ENCODE results near the gene SOX5.

SOX5 gene

DNA sequence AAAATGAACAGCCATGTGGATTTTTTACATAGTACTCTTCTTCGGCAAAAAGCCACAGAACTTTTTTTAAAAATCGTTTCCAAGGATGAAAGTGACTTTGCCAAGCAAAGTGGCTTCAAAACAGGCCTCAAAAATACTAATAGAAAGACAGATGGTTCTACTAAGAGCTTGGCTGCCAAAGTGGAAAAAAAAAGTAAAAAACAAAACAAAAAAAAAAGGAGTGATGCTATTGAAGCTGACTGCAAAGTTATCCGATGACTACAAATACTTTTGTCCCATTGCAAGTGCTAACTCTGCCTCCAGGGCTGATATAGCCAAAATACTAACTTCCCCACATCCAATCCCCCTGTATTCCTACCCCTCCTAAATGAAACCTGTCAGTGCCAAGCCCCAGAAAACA, 277.6 kb downstream of the SOX5 start:
- DNase-seq, result no peak

DNA sequence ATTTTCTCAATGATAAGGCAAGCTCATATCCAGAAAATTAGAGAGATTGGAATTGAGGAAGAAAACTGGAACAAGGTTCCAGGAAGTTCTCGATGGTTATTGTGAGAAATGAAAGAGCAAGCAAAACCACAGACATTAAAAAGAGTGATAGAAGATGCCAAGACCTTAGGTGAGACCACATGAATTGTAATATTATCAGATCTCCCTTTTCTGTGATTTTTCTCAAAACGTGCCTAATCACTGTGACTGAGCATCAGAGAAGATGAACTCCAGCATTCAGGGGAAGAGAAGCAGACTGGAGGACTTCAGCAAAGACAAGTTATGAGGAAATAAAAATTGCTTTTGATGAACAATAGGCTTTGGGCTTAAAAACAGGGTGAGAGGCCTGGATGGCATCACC, 278.8 kb downstream of the SOX5 start:
- no peak for DNase-seq

DNA sequence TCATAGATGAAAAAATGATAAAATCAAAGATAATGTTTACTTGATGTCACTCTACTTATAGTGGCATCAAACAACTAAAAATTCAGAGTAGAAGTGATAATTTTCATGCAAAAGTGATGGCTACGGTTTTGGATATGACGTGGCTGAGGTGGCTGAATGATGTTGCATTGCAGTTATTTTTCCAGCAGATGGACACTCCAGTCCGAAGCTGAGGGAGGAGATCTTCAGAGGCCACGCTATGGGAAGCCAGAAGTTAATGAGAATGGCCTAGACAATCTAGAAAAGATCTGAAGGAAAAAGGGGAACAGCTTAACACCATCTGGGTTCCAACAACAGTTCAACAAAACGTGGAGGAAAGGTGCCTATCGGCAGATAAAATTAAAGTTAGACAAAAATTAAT, 279.8 kb downstream of the SOX5 start:
- no peak for DNase-seq

DNA sequence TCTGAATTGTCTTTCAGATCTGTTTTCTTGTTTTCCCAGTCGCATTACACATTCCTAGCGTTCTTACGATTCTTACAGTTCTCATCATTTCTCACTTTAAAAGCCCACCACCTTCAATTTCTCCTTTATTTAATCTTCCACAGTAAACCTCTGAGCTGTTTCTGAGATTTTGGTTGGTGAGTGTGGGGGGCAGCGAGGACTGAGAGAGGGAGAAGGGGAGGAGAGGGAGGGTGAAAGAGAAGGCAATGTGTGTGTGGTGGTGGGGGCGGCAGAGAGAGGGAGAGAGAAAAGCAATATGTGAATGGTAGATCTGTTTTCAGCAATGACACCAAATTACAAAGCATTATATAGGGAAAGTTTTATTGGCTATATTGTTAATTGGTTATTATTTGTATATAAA, 282.6 kb downstream of the SOX5 start:
- DNase-seq, result no peak

DNA sequence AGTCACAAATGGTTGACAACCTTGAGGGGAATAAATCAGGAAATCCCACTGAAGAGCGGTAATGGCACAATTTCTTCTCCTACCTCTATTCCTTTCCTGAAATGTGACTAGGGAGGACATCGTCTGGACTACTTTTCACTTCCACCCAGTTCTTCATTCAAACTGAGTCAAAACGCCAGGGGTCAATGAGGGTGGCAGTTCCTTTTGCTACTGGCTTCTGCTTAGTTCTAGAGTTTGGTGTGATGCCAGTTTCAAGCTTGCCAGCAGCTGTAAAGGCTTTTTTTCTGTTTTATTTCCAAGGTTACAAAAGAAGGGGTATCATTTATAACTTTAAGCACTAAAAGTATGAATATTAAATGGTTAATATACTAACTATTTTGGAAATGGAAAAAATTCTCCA, 286.5 kb downstream of the SOX5 start:
- DNase-seq, result no peak

DNA sequence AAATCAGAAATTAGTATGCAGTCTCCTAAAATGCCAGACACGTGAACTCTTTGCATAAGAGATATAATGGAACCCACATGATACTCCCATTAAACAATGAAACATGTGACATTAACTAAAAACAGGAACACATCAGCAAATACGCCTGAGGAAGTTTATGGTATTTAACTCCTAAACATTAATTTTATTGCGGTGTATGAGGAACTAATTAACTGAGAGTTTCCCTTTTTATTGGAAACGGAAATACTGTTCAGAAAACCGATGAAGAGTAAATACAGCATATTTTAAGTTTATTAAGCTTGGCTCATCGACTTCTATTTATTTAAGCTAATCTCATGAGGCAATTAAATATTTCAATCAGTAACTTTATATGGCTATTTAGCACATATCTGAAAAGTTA, 290.3 kb downstream of the SOX5 start:
- DNase-seq, result no peak

DNA sequence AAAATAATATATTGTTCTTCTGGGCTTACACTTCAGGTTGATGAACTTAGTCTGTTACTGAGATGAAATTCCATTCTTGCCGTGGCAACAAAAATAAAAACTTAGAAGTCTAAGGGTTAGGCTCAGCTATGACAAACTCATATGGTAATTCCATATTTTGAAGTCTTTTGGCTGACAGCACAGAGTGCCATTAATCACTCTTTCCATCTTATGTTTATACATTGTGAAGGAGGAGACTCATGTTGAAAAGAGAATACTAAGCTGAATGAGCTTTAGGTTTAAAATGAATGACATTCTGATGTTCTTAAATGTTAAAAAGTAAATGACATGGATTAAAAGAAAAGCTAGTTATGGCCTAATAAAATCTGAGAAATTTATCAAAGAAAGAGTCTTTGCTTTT, 291.9 kb downstream of the SOX5 start:
- DNase-seq, result no peak

DNA sequence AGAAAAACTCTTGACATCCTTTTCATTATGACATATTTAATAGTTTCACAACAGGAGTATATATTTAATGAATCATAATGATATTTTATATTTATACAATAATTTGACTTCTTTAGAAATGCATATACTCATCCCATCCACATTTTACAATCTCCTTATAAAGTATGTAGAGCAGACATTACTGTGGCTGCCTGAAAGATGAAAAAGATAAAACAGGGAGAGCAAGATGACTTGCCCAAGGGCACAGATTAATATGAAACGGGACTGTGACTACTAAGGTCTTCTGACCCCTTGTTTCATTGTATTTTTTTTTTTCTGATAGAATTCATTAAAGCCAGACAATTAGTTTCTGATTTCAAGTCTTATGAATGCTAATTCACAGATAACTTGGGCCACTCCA, 293.6 kb downstream of the SOX5 start:
- DNase-seq, result no peak

DNA sequence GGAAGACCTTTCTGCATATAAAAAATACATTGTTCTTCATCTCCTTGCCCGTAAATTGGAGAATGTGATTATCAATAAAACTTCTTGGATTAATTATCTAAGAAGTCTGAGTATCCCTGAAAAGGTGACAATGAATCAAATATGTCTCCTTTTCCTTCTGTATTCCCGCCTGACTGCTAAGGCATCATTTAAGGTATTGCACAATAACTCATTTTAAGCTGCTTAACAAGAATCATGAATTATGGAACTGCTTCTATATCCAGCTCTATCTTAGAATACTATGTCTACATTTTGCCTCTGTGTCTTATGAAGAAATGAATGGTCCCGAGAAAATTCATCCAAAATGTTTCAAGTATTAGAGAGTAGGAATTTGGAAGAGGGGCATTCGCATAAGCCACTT, 294.4 kb downstream of the SOX5 start:
- no peak for DNase-seq

DNA sequence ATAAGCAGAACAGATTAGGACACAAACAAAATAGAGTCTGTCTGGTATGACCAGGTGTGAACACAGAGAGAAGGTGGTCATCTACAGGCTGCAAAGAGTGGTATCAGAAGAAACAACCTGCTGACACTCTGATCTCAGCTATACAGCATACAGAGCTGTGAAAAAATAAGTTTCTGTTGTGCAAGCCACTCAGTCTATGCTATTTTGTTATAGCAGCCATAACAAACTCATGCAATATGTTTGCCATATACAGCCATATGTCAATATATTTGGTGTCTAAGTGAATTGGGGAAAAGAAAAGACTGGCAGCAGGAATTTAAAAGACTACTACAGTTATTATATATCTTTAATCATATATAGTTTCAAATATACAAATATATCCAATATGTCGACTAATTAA, 300.9 kb downstream of the SOX5 start:
- DNase-seq, result no peak

DNA sequence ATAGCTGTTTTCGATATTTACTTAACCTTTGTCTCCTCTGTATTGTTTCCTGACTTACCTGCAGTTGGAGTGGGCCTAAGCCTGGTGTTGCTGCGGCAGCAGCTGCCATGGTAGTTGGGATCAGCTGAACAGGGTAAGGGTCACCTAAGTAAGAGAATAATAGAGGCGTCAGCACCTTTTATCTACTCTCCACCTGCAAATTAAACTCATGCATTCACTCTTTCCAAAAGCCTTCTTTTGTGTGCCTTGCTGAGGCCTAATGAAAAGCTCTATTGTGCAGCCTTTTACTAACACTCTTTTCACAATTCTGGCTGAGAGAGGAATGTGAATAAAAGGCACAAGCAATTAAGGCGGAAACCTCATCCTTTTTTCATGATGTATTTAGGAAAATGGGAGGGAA, 308.7 kb downstream of the SOX5 start:
- DNase-seq, result no peak

DNA sequence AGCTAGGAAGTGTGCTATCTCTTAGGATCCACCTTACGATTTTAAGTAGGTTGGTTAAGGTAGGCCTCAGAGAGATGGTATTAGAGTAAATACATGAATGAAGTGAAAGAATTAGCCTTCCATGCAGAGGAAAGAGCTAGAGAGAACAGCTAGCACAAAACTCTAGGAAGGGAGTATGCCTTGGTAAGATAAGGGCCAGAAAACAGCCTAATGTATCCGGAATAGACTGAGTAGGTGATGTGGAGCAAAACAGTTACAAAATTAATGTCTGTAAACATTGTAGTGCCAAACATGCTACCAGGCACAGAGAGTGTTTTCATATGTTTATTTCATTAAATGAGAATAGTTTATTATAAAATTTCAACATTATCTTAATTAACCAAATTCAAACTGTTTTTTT, 315.1 kb downstream of the SOX5 start:
- no peak for DNase-seq

DNA sequence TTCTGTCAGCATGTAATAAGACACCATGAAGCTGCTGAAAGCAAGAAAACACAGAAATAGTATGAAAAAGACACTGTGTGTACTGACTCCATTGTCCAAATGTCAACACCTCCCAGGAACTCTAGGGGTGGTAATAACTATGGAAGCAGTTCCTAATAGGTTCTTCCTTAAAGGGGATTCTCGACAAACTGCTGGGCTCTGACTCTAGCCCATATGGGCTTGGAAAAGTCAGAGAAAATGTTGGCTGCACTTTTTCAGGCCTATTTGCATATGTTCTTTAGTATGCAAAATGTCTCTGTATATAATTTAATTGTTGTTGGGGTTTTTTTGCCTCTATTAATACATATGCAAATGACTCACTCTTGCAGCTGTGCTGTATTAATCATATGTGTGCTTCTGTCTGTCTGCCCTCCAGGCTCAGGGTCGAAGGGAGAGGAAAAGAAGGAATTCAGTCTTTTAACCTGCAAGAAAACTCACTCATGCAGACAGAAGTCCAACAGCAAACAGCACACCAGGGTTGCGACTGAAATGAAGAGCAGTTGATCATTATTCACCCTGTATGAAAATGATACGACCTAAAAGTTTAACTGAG, 317.6 kb downstream of the SOX5 start:
- DNase-seq, result no peak

DNA sequence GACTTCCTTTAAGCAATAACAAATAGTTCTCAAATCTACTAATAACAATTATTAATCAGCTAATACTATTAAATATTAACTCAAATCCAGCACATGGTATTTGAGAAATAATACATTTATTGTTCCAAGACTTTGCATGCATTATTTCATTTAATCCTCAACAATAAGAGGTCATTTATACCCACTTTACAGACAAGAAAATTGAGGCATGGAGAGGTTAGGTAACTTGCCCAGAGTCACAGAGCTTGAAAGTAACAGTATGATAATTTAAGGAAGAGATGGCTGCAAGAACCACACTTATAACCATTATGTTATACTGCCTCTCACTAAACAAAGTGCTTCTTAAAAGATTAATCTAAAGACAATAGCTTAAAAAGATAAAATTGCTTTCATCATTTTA, 318.9 kb downstream of the SOX5 start:
- DNase-seq, result no peak

DNA sequence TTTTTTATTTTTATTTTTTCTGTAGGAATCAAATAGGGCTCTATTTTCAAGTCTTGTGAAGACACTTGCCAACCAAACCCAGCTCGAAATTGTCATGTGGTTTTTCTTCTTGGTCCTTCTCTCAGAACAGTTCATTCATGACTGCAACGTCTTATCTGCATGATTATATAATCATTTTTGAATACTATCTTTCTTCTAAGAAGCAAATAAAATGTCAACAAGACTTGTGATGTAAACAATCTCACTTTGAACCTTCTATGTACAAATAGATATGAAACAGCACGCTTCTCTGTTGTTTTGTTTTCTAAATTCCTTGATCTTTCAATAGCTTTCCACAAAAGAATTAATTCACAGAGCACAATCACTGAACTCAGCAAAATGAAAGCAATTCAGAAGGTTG, 320.7 kb downstream of the SOX5 start:
- DNase-seq, result no peak

DNA sequence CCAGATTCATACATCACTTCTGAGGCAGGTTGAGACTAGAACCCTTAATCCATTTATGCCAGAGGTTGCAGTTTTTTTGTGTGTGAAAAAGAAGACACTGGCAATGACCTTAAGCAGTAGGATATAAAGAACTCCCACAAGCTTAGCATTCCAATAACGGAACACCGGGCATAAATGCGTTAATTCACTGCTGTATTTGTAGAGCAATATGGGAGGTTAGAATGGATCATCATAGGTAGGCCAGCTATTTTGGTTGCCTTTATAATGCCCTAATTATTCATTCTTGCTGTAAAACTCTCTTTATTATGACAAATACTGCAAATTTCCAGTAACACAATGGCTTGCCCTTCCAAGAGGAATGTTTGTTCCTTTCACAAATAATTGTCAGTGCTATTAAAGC, 322.7 kb downstream of the SOX5 start:
- DNase-seq, result no peak

DNA sequence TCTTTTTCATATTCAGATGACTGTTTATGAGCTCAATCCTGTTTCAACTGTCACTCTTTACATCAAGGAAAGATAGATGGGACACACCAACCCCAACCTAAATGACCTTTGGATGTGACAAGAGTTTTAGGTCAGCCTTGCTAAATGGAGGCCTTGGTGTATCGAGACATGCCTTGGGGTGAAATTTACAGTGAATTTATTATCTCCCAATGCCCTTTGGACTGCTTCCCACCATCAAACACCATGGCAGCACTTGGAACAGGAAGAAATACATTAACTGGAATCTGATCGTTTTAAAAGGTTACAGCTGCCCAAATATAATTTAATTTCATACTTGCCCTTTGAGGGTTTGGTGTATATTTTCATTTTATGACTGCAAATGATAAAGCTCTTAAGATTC, 327.6 kb downstream of the SOX5 start:
- no peak for DNase-seq

DNA sequence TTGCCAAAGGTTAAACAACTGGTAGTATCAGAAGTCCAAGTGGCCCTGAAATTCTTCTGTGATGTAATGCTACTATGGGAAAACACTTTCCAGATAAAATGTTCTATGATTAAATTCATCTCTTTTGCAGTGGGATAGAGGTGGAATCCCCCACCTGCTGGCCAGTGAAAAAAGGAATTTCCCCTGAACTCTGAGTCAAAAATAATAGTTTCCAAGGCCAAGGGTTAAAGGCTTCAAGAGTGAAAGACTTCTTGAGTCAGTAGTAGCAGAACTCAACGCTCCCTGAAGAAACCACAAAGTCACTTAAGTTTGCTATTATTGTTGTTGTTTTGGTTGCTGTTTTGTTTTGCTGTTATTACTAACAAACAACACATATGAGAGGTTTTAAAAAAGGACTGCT, 330.8 kb downstream of the SOX5 start:
- DNase-seq, result no peak

DNA sequence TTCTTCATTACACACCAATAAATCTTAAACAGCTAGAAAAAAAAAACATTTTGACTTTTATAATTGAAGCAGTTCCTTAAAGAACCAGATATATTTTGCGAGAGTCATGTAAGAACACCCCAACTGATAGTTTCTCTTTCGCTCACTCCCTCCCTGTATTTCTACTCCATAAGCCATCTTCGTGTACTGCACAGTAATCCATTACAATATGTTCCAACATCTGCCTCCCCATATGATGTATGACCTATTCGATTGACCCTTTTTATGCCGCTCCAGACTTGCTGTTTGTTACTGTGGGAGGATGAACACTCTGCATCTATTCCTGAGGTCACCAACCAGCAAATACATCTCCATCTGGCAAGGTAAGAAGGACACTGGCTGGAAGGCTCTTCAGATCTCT, 331.7 kb downstream of the SOX5 start:
- DNase-seq, result no peak

DNA sequence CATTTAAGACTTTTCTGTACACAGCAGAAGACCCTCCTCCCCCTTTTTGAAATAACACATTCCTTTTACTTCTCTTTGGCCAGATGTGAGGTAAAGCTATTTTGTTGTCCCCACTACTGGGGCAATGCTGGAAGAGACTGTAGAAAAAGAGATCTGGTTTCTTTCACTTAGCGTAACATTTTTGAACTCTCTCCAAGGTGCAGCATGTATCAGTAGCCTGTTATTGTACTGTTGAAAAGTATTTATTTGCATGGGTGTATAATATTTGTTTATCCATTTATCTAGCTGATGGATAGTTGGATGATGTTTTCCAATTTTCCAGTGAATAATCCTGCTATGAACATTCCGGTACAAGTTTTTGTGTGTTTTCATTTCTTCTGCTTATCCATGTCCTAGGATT, 335.2 kb downstream of the SOX5 start:
- no peak for DNase-seq

DNA sequence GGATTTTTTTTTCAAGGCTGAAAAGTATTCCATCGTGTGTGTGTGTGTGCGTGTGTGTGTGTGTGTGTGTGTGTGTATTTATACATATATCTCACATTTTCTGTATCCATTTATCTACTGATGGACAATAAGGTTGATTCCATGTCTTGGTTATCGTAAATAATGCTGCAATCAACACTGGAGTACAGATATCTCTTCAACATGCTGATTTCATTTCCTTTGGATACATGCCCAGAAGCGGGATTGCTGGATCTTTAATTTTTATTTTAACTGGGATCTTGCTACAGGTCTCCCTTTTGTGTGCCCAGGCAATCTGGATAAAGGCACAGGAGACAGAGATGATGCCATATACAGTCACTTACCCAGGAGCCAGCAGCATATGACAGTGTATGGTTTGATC, 338.1 kb downstream of the SOX5 start:
- no peak for DNase-seq

DNA sequence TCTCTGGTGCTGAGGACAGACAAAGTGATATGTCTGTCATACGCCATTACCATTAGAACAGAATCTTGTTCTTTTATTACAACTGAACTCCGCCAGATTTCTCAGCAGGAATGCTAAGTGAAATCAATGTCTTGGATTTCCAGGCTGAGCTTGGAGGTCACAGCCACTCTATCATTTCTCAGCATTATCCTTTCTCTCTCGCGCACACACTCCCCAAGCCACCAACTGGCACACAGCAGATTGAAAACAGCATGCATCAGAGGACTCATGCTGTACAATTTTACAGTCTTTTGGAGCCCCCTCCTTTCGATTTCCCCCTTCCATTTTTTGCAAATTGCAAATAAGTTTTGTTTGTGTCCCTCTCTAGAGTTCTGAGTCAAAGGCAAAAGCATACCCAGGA, 348.6 kb downstream of the SOX5 start:
- DNase-seq, result no peak

DNA sequence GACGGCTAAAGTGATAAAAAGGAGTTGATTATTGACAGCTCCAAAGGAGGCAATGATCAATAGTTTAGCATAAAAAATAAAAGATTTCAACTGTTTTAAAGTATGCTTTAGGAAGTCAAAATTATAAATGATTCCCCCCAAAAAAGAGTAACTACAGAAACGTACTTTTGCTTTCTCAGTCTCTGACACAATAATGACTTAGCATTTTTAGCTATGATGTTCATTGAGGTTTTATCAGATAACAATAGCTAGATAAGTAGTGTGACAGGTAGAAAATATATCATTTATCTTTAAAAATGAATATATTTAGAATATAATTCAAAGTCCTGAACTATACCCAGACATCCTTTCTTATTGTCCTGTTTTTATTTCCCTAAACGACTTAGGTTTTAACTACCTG, 352.9 kb downstream of the SOX5 start:
- no peak for DNase-seq

DNA sequence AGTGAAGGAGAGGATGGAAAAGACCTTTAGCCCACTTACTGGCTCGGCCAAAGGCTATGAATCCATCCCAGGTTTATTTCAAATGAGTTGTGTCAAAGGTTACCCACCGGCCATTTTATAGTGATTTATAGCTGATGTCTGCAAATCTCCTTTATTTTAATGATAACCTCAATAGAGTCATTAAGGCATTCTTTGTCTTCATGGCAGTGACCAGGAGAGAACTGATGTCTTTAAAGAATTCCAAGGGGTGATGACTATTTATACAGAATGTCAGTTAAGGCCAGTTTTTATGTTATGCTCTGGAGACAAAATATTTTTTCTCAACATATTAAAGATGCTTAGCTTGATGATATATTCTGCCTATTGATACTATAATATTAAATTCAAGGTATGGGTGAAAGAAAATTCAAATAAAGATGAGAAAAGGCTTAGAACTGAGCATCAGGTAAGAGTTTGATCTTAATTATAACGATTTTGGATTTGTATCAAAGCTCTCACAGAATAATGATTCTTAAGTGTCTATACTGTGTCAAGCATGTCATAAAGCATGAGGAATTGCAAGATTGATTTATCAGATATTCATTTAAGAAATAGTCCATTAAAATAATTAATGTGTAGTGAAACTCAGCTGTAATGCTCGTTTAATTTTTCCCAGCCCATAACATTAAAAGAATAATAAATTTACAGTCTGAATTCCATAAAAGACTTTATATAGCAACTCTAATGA, 361.5 kb downstream of the SOX5 start:
- no peak for DNase-seq

DNA sequence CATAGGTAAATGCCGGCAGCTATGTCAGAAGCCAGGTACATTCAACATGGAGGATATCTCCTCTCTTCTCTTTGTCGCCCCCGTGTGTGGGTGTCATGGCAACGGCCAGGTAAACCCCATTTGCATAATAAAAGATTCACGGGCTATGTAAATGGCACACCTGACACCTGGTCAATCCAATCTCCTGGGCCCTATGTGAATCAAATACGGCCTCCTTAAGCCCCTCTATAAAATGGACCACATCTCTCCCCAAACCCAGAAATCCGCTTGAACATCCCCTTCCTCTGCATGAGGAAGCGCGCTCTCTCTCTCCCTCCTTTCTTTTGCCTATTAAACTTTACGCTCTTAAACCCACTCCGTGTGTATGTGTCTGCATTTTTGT, 363.7 kb downstream of the SOX5 start:
- DNase-seq, result no peak

Data from activated naive CD4-positive, alpha-beta T cell (primary cell).